Measurements from ENCODE around the gene SON. TPM values are rescaled to one million over a fixed set of nuclear protein-coding genes. Genes with fewer than 3 reads are reported as not detected.

Gene SON
- total and polyA plus RNA-seq, 2 donors: 115 to 394 TPM

DNA sequence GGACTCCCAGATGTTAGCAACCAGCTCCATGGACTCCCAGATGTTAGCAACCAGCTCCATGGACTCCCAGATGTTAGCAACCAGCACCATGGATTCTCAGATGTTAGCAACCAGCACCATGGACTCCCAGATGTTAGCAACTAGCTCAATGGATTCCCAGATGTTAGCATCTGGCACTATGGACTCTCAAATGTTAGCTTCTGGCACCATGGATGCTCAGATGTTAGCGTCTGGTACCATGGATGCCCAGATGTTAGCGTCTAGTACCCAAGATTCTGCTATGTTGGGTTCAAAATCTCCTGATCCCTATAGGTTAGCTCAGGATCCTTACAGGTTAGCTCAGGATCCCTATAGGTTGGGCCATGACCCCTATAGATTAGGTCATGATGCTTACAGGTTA lies 8.8 kb downstream of the SON start:
- WGBS: 100% methylated on average over 2 of the region's 2 CpGs
- H3K27ac ChIP-seq (ENCODE audit: low read depth): no peak overlapping the region
- DNase-seq (ENCODE audit: extremely low spot score): no peak
- no peak overlapping the region for H3K4me3 ChIP-seq (ENCODE audit: low read depth, low read length)
- no peaks in the 10 kb centered on the region for H3K4me1 ChIP-seq (ENCODE audit: insufficient read depth)
- H3K36me3 ChIP-seq (ENCODE audit: insufficient read depth): peaks cover 21% of the 10 kb centered on the region

DNA sequence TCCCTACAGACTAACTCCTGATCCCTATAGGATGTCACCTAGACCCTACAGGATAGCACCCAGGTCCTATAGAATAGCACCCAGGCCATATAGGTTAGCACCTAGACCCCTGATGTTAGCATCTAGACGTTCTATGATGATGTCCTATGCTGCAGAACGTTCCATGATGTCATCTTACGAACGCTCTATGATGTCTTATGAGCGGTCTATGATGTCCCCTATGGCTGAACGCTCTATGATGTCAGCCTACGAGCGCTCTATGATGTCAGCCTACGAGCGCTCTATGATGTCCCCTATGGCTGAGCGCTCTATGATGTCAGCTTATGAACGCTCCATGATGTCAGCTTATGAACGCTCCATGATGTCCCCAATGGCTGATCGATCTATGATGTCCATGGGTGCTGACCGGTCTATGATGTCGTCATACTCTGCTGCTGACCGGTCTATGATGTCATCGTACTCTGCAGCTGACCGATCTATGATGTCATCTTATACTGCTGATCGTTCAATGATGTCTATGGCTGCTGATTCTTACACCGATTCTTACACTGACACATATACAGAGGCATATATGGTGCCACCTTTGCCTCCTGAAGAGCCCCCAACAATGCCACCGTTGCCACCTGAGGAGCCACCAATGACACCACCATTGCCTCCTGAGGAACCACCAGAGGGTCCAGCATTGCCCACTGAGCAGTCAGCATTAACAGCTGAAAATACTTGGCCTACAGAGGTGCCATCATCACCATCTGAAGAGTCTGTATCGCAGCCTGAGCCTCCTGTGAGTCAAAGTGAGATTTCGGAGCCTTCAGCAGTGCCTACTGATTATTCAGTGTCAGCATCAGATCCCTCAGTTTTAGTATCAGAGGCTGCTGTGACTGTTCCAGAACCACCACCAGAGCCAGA lies 9.5 kb downstream of the SON start:
- Histone ChIP-seq H3K27ac (ENCODE audit: low read depth) (no peak overlapping the region), H3K36me3 (ENCODE audit: insufficient read depth) (peaks cover 21% of the 10 kb centered on the region), H3K4me1 (ENCODE audit: insufficient read depth) (no peaks in the 10 kb centered on the region), H3K4me3 (ENCODE audit: low read depth, low read length) (no peak overlapping the region)
- WGBS: 98% methylated on average over 24 of the region's 24 CpGs
- no peak for DNase-seq (ENCODE audit: extremely low spot score)

DNA sequence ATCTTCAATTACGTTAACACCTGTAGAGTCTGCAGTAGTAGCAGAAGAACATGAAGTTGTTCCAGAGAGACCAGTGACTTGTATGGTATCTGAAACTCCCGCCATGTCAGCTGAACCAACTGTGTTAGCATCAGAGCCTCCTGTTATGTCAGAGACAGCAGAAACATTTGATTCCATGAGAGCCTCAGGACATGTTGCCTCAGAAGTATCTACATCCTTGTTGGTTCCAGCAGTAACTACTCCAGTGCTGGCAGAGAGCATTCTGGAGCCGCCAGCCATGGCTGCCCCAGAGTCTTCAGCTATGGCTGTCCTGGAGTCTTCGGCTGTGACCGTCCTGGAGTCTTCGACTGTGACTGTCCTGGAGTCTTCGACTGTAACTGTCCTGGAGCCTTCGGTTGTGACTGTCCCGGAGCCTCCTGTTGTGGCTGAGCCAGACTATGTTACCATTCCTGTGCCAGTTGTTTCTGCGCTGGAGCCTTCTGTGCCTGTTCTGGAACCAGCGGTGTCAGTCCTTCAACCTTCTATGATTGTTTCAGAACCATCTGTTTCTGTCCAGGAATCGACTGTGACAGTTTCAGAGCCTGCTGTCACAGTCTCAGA lies 10.3 kb downstream of the SON start:
- H3K36me3 ChIP-seq (ENCODE audit: insufficient read depth): peaks cover 23% of the 10 kb centered on the region
- WGBS: 98% methylated on average over 12 of the region's 12 CpGs
- H3K27ac ChIP-seq (ENCODE audit: low read depth): no peak overlapping the region
- no peak for DNase-seq (ENCODE audit: extremely low spot score)
- no peaks in the 10 kb centered on the region for H3K4me1 ChIP-seq (ENCODE audit: insufficient read depth)
- no peak overlapping the region for H3K4me3 ChIP-seq (ENCODE audit: low read depth, low read length)

DNA sequence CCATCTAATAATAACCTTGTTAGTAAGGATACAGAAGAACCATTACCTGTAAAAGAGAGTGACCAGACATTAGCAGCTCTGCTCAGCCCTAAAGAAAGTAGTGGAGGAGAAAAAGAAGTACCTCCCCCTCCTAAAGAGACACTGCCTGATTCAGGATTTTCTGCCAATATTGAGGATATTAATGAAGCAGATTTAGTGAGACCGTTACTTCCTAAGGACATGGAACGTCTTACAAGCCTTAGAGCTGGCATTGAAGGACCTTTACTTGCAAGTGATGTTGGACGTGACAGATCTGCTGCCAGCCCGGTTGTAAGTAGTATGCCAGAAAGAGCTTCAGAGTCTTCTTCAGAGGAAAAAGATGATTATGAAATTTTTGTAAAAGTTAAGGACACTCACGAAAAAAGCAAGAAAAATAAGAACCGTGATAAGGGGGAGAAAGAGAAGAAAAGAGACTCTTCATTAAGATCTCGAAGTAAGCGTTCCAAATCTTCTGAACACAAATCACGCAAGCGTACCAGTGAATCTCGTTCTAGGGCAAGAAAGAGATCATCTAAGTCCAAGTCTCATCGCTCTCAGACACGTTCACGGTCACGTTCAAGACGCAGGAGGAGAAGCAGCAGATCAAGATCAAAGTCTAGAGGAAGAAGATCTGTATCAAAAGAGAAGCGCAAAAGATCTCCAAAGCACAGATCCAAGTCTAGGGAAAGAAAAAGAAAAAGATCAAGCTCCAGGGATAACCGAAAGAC lies 11.6 kb downstream of the SON start:
- DNase-seq (ENCODE audit: extremely low spot score): no peak
- H3K4me1 ChIP-seq (ENCODE audit: insufficient read depth): no peaks in the 10 kb centered on the region
- no peak overlapping the region for H3K4me3 ChIP-seq (ENCODE audit: low read depth, low read length)
- WGBS: 96% methylated on average over 18 of the region's 18 CpGs
- peaks cover 23% of the 10 kb centered on the region for H3K36me3 ChIP-seq (ENCODE audit: insufficient read depth)
- H3K27ac ChIP-seq (ENCODE audit: low read depth): no peak overlapping the region

DNA sequence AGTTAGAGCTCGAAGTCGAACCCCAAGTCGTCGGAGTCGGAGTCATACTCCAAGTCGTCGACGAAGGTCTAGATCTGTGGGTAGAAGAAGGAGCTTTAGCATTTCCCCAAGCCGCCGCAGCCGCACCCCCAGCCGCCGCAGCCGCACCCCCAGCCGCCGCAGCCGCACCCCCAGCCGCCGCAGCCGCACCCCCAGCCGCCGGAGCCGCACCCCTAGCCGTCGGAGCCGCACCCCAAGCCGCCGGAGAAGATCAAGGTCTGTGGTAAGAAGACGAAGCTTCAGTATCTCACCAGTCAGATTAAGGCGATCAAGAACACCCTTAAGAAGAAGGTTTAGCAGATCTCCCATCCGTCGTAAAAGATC lies 12.1 kb downstream of the SON start:
- peaks cover 23% of the 10 kb centered on the region for H3K36me3 ChIP-seq (ENCODE audit: insufficient read depth)
- no peak overlapping the region for H3K27ac ChIP-seq (ENCODE audit: low read depth)
- no peaks in the 10 kb centered on the region for H3K4me1 ChIP-seq (ENCODE audit: insufficient read depth)
- 98% methylated on average over 32 of the region's 32 CpGs for WGBS
- no peak overlapping the region for H3K4me3 ChIP-seq (ENCODE audit: low read depth, low read length)
- no peak for DNase-seq (ENCODE audit: extremely low spot score)

DNA sequence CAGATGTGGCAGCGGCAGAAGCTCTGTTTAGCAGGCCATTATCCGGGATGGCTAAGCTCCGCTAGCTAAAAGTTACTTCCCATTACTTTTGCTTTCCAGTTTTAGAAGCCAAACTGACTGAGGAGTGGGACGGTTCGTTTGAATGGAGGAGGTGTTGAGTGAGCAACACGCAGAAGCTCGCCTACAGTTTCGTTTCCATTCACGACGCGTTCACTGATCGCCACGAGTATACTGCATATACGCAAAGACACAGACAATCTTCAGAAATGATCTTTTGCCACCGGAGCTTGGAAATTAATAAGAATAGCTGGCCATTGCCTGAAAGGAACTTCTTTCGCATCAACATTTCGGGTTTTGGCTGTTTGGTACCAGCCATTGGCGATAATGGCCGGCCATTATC lies 14.6 kb downstream of the SON start:
- Histone ChIP-seq H3K27ac (ENCODE audit: low read depth) (no peak overlapping the region), H3K4me1 (ENCODE audit: insufficient read depth) (no peaks in the 10 kb centered on the region), H3K36me3 (ENCODE audit: insufficient read depth) (peaks cover 23% of the 10 kb centered on the region), H3K4me3 (ENCODE audit: low read depth, low read length) (no peak overlapping the region)
- 96% methylated on average over 19 of the region's 19 CpGs for WGBS
- no peak for DNase-seq (ENCODE audit: extremely low spot score)

DNA sequence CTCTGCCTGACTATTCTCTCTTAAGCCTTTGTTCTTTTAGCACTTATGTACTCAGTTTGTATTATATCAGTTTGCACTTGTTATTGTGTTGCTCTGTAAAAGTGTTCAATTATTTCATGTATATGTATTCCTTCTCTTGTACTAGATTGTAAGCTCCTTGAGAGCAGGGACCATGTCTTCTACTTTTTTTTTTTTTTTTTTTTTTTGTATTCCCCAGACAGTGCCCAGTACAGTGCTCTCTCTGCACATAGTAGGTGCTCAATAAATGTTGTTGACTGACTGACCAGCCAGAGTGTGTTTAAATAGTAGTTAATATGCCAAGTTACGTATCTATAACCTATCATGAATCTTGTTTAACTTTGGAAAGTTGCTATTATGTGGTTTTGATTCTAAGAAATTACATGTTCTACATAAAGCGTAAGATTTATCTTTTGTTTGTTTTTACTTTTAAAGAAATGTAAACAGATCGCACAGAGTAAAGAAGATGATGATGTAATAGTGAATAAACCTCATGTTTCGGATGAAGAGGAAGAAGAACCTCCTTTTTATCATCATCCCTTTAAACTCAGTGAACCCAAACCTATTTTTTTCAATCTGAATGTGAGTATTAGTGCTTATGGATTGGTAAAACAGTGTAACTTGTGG lies 16.1 kb downstream of the SON start:
- WGBS: 49% methylated on average over 4 of the region's 4 CpGs
- H3K27ac ChIP-seq (ENCODE audit: low read depth): no peak overlapping the region
- DNase-seq (ENCODE audit: extremely low spot score): no peak
- peaks cover 10% of the 10 kb centered on the region for H3K36me3 ChIP-seq (ENCODE audit: insufficient read depth)
- H3K4me3 ChIP-seq (ENCODE audit: low read depth, low read length): no peak overlapping the region
- H3K4me1 ChIP-seq (ENCODE audit: insufficient read depth): no peaks in the 10 kb centered on the region

DNA sequence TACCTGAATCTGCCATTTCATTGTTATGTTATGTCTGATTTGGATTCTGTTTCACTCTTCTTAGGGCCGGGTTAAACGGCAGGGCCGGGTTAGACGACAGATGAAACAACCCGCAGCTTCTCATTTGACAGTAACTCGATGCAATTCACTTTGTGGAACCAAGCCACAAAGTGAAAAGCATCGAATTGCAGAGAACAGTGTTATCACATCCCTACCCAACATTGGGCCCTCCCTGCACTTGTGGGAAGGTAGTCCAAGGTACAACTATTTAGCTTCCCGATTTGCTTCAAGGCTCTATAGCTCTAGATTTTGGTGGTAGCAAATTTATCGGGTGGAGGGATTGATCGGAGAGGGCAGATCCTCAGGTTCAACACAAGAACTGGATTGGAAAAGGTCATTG lies 17.0 kb downstream of the SON start:
- no peak for DNase-seq (ENCODE audit: extremely low spot score)
- Histone ChIP-seq H3K4me1 (ENCODE audit: insufficient read depth) (no peaks in the 10 kb centered on the region), H3K27ac (ENCODE audit: low read depth) (no peak overlapping the region), H3K4me3 (ENCODE audit: low read depth, low read length) (no peak overlapping the region), H3K36me3 (ENCODE audit: insufficient read depth) (peaks cover 10% of the 10 kb centered on the region)
- 92% methylated on average over 10 of the region's 10 CpGs for WGBS

DNA sequence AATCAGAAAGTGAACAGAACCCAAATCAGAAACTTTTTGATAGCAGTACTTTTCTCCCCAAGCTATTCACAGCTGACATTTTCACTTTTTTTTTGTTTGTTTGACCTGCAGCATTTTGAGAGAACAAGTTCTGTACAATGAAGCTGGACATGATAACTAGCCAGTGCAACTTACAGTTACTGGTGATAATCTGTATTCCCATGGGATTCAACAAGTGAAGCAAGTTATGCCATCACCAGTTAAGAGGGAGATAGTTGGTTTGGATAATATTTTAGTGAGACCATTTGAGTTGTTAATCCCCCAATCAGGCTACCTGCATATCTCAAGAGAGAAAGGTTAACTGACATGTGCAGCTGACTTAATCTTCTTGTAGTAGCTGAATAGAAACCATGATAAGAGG lies 18.1 kb downstream of the SON start:
- Histone ChIP-seq H3K36me3 (ENCODE audit: insufficient read depth) (peaks cover 10% of the 10 kb centered on the region), H3K4me3 (ENCODE audit: low read depth, low read length) (no peak overlapping the region), H3K27ac (ENCODE audit: low read depth) (no peak overlapping the region), H3K4me1 (ENCODE audit: insufficient read depth) (no peaks in the 10 kb centered on the region)
- DNase-seq (ENCODE audit: extremely low spot score): no peak

DNA sequence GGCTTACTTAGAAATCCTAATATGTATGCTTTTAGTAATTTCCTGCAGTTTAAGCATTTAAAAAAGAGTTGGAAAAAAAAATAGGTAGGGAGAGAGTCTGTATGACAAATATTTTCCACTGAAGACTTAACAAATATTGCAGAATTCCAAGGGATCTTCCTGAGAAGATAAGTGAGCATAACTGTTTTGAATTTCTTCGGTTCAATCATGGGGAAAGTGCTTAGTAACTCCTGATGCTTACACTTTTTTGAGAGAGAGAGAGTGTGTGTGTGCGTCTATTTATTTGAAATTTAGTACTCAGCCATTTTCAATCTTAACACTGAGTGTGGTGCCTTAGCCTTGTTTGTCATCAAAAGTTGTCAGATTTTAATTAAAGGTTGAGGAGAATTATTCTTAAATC lies 18.5 kb downstream of the SON start:
- 57% methylated on average over 2 of the region's 2 CpGs for WGBS
- no peak overlapping the region for H3K27ac ChIP-seq (ENCODE audit: low read depth)
- H3K36me3 ChIP-seq (ENCODE audit: insufficient read depth): peaks cover 10% of the 10 kb centered on the region

DNA sequence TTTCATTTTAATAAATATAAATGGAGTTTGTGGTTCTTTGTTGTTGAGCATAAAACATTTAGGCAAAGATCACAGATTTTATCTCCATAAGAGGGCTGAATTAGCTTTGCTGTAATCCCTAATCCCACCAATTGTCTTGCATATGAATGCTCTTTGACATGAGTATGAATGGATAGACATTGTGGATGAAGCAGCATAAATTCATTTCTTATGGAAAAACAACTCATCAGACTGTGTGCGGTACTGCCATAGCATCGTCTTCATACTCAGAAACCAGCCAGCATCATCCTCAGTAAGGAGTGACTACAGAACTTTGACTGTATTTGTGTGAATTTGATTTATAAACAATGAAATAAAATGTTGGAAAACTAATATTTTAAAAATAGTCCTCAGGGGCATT lies 19.6 kb downstream of the SON start:
- H3K36me3 ChIP-seq (ENCODE audit: insufficient read depth): peaks cover 10% of the 10 kb centered on the region
- WGBS: 95% methylated on average over 2 of the region's 2 CpGs

More for the DNA sequence above, 18.5 kb downstream of the SON start:
- H3K4me3 ChIP-seq (ENCODE audit: low read depth, low read length): no peak overlapping the region
- no peaks in the 10 kb centered on the region for H3K4me1 ChIP-seq (ENCODE audit: insufficient read depth)
- DNase-seq (ENCODE audit: extremely low spot score): no peak

DNA sequence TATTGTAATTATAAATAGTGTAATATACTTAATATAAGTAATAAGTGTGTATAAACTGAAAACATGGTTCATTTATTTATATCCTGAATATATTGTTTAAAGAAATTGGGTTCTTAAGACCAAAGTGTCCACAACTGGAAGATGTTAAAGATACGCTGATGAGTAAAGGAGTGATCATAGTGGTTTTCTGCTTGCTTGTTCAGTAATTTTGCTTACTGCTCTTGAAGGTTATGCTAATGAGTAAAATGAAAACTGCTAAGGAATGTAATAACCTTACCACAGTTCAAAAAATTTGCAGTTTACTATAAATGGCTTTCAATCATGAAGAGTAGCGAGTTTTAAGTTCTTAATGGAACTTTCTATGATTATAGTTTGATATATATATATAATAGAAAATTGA lies 23.7 kb downstream of the SON start:
- H3K4me1 ChIP-seq (ENCODE audit: insufficient read depth): no peaks in the 10 kb centered on the region
- no peak overlapping the region for H3K4me3 ChIP-seq (ENCODE audit: low read depth, low read length)
- no peak overlapping the region for H3K27ac ChIP-seq (ENCODE audit: low read depth)
- DNase-seq (ENCODE audit: extremely low spot score): no peak
- WGBS: 96% methylated on average over 2 of the region's 2 CpGs
- H3K36me3 ChIP-seq (ENCODE audit: insufficient read depth): peaks cover 7% of the 10 kb centered on the region

More for the DNA sequence above, 19.6 kb downstream of the SON start:
- no peak overlapping the region for H3K4me3 ChIP-seq (ENCODE audit: low read depth, low read length)
- H3K27ac ChIP-seq (ENCODE audit: low read depth): no peak overlapping the region
- no peak for DNase-seq (ENCODE audit: extremely low spot score)
- no peaks in the 10 kb centered on the region for H3K4me1 ChIP-seq (ENCODE audit: insufficient read depth)

DNA sequence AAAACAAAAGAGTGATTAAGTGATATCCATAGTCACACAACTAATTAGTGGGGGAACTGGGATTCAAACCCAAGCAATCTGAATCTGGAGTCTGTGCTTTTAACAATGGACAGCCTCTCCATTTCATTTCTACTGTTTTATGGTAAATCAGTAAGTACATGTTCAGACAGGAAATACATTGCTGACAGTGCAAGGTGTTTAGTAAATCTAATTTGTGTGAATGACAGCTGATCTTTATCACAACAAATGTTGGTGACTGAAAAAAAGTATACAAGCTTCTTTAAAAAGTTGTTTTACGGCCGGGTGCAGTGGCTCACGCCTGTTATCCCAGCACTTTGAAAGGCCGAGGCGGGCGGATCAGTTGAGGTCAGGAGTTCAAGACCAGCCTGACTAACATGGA lies 25.1 kb downstream of the SON start:
- no peak overlapping the region for H3K27ac ChIP-seq (ENCODE audit: low read depth)
- 59% methylated on average over 6 of the region's 6 CpGs for WGBS
- no peak overlapping the region for H3K4me3 ChIP-seq (ENCODE audit: low read depth, low read length)
- H3K36me3 ChIP-seq (ENCODE audit: insufficient read depth): peaks cover 8% of the 10 kb centered on the region
- H3K4me1 ChIP-seq (ENCODE audit: insufficient read depth): no peaks in the 10 kb centered on the region
- no peak for DNase-seq (ENCODE audit: extremely low spot score)

All from urinary bladder (tissue), 4 donors.